Right ventricle myocardium inferior (tissue), 1 donor: Measurements from ENCODE around the gene FILIP1. TPM values are rescaled to one million over a fixed set of nuclear protein-coding genes. Genes with fewer than 3 reads are reported as not detected.
"Not testable (repeated sequence)": the region's sequence is repeated elsewhere in the genome, so short reads cannot be mapped to it uniquely, and the experiment has no call there.

Source experiments
- ATAC-seq: fragments of 200-7000 bp; cut with Tn5 transposase; one replicate; pipeline ENCODE4 v1.9.1; 2020; ENCODE audit warnings: mild to moderate bottlenecking, moderate library complexity
- DNase-seq: peaks from one replicate; pipeline ENCODE4 v3.0.0; 2021; ENCODE audit errors: missing footprints
- intact Hi-C: fragments of 100-400 bp; cut with DNase I; formaldehyde crosslinking; loops from one replicate; pipeline ENCODE4 v1.11.0; 2022
- total RNA-seq: library from RNA; stranded (reverse); fragmentation: NEBNext Ultra II Directional; extraction: Animal tissue kit (Norgen Biotek cat#: 25700); gene quantifications from one replicate; pipeline ENCODE4 v1.2.1, GENCODE V29; 2021
- donor health status: DM: no; HTN: yes; CAD: no; lungs with severe emphysema.

FILIP1 gene
- total RNA-seq, 1 donor from 2014 or later: 149 TPM

DNA sequence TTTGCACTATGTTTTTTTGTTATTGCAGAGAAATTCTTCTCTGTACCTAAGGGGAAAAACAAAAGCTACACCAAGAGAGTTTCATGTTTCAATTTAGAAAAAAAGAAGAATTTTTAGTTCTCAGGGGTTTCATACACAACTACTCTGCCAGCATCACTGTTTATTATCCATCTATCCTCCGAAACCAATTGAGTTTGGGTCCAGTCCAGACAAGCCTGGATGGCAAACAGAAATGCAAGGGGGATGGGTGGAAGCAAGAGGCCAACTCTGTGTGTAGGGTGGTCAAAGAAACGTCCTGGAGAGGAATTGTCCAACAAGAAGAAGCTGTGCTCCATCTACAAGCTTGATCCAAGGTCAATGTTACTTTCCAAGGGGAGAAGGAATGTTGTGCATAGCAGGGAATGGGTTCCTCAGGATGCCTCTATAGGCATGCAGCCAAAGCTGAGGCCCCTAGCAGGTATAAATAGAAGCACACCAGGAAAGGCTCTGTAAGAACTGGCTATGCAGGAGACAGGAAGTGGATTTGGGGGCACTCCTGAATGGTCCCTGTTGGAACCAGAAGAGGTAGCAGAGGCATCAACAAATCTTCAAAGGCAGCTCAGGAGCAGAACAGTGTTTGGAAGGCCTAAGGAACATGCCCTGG lies 64.4 kb downstream of the FILIP1 start:
- DNase-seq: no peak
- intact Hi-C loops: no loop called here
- ATAC-seq: no peak

DNA sequence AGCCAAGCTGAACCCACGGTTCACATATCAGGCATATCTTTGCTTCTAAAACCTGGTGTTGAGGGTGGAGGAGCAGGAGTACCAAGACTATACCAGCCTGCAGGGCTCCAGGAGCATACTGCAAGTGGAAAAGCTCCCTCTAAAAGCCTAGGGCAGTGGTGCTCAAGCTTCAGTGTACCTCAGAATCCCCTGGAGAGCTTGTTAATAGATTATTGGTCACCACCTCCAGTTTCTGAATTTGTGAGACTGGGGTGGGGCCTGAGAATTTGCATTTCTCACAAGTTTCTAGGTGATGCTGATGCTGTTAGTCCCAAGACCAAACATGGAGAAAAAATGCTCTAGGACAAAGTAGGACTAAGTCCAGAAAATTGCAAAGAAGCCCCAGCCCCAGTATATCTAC lies 65.4 kb downstream of the FILIP1 start:
- DNase-seq (no peak), ATAC-seq (no peak)
- intact Hi-C loops: no loop called here

DNA sequence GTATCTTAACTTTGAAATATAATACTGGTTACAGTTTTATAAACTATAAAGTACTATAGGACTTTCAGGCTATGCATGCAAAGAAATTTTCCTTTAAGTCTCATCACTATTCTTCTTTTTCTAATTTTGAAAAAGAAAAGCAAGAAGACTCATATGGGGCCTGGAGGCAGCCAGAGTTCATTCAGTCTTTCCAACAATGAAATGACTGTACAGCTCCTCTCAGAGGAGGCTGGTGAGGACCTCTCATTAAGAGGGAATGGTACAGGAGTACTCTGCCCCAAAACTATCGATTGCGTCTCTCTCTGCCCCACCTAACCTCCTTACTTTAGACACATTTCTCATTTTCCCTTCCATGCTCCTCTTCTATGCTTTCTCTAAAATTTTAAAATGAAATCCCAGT lies 66.3 kb downstream of the FILIP1 start:
- intact Hi-C loops: no loop called here
- no peak for DNase-seq
- no peak for ATAC-seq

DNA sequence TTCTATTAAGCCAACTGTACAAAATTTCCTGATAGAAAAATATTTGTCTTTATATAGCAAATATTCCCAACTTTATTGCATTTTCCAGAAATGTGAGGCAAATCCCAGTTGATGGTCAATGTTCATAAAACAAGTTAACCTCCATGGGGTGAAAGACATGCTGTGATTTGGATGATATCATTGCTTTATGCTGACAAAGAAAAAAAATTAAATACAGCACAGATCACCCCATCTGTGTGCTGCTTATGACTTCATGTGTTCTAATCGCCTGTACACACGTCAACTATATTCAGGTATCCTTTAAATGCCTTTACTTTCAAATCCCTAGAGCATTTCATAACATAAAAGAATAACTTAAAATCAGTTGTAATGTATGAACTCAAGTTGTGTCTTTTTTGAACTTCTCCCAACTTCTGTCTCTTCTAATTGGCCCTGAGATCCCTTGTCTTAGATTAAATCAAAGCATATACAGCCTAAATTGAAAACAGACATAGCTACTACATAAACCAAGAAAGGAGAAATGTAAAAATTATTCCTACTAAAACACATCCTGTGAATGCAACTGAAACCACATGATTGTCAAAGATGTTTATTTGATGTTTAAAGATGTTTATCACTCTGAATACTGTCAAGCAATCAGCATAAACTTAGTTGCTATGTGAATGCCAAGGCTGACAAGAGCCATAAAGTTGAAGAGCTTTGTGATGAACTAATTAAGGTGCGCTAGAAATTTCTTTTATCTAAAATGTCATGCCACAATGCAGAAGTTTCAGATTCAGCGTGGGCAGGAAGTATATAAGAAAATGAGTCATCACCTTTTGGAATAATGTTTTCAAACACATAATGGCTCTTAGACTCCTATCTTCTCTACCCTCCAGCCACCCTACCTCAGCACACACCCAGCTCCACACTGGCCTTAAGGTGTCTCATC lies 68.7 kb downstream of the FILIP1 start:
- no peak for DNase-seq
- intact Hi-C loops: loop anchor here (5.0 kb wide), 1 partner anchor 67 kb away; the partner anchor contains the start of gene FILIP1
- no peak for ATAC-seq

DNA sequence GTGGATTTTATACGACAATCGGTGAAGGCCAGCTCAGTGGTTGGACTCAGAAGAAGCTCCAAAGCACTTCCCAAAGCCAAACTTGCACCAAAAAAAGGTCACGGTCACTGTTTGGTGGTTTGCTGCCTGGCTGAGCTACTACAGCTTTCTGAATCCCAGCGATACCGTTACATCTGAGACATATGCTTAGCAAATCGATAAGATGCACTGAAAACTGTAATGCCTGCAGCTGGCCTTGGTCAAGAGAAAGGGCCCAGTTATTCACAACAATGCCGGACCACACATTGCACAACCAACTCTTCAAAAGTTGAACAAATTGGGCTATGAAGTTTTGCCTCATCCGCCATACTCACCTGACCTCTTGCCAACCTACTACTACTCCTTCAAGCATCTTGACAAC lies 70.2 kb downstream of the FILIP1 start:
- DNase-seq (no peak), ATAC-seq (no peak)
- intact Hi-C loops: loop anchor here (5.0 kb wide), 1 partner anchor 69 kb away; the partner anchor contains the start of gene FILIP1

DNA sequence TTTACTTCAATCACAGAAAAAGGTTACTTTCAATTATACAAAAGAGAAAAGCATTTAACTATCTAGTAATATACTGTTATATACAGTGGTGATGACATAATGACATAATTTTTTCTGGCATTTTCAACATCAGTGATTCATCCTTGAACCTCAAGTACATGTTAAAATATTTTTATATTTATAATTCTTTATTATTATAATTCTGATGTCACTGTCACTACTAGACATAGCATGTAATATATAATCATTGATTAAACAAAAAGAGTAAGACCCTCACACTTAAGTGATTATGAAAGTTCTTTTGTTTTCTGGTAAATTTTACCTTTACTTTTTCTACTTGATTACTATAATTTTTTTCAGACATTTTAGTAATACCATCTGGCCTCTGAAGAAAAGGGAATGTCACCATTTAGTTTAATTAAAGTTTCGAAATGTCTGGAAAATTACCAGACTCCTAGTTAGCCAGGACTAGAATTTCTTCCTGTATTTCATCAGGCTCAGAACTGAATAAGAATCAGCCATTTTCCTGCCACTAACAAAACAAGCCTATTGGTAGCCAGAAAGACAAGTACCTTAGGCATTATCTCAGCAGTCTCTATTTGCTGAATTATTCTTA lies 71.5 kb downstream of the FILIP1 start:
- DNase-seq (no peak), ATAC-seq (no peak)
- intact Hi-C loops: loop anchor here (5.0 kb wide), 1 partner anchor 70 kb away; the partner anchor contains the start of gene FILIP1

DNA sequence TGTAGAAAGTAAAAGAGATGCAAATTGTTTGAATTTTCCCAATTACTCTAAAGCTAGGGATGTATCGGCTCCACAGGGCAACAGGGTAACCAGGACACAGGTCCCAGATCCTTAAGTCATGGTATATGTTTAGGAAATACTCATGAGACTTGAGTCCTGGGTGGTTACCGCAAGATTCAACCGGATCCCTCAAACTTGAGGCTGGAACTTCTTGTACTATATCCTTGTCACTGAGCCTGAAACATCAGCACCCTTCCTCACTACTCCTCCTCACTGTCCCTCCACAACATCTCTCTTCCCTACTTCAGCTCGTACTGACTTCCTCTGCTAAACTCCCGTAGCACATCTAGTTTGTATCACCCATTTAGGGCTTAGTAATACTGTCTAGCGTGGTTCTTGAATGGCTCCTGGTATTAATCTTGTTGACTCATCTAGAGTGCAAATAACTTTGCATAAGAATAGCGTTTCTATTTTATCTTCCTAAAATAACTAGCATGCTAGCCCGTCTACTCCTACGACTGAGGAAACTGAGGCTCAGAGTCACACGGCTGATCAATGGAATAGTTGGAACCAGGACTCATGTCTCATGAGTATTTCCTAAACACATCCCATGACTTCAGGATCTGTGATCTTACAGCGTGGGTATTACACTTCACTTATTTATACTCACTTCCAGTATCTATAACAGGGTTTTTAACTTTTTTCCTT lies 72.1 kb downstream of the FILIP1 start:
- intact Hi-C loops: loop anchor here (5.0 kb wide), 1 partner anchor 71 kb away; the partner anchor contains the start of gene FILIP1
- no peak for DNase-seq
- ATAC-seq: no peak

DNA sequence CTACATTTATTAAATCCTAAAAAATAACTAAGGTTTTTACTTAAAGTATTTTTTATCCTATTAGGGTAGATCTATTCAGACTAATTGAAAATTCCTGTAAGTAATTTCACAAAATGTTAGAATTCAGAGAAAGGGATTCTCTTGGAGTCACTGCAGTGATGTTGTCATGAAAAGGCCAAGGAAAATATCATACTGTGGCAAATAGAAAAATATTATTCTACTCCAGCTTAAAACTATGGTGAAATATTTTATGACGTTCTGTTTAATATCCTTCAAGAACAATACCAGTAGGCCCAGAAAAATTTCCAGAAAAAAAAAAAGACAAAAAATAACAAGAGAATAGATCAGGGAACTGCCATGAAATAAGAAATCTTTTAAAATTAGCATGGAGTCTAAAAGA lies 73.6 kb downstream of the FILIP1 start:
- DNase-seq (no peak), ATAC-seq (peak; percentile 60)
- intact Hi-C loops: loop anchor here (5.0 kb wide), 1 partner anchor 72 kb away; the partner anchor contains the start of gene FILIP1

DNA sequence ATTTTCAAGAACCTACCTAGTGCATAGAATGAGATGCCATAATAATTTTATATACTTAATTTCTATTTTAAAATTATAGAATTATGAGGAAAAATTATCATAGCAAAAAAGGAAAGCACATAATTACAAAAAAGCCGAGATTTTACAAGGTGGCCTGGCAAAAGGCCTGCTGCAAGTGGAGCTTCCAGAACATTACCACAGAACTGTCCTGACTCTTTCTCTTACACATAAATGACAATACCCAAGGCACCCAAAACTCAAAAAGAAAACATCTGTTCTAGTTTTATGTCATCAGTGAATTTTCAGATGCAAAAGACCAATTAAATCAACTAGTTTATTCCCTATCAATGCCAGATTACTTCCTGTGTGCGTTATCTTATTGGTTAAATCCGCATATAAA lies 74.2 kb downstream of the FILIP1 start:
- DNase-seq (peak; percentile 64), ATAC-seq (peak; percentile 57)
- intact Hi-C loops: no loop called here

DNA sequence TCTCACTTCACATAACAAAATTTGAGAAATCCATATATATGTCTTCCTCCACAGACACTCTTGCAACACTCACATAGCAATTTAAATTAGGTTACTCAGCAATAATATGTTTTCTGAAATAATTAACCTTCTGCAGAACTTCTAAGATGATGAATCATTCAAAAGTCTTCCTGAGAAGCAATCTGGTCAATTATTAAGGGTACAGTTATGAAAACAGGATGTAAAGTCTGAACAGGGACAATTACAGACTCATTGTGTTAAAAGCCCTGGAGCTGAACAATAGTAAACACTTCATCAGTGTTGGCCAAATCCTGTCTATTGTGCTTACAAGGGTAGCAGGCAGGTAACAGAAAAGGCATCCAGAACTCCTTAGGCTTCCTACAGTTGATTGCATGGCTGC lies 75.4 kb downstream of the FILIP1 start:
- DNase-seq (no peak), ATAC-seq (no peak)
- intact Hi-C loops: no loop called here

DNA sequence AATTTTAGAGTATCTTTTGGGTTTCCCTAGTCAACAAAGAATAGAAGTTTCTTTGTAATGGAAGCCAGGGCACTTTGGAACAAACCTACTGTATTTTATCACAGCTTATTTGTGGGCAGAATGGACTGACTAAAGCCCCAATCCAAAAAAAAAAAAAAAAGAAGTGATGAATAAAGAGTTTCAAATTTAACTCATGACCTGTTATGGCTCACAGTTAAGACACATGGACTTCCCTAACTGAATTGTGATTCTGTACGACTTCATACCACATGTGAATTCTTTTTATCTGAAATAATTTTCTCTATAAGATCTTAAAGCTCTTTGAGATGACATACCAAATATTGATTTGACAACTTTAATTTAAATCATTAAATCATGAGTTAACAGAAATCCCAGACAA lies 77.2 kb downstream of the FILIP1 start:
- ATAC-seq: no peak
- DNase-seq: no peak
- intact Hi-C loops: no loop called here

DNA sequence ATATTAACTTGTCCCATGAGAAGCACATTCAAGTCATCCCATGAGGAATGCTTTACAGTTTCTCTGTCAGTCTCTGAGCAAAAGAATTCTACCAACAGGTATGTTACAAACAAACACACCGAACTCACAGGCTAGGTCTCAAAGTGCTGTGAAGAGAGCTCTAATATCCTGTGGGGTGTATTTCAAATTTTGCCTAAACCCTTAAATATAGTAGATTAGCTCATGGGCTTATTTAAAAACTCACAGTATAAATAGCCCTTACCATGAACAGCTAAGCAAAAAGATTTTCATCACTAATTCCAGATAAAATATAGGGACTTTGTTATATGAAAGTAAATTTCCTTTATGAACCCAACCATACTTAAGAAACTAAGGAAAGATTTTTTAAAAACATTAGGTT lies 77.8 kb downstream of the FILIP1 start:
- intact Hi-C loops: no loop called here
- DNase-seq: no peak
- ATAC-seq: no peak

DNA sequence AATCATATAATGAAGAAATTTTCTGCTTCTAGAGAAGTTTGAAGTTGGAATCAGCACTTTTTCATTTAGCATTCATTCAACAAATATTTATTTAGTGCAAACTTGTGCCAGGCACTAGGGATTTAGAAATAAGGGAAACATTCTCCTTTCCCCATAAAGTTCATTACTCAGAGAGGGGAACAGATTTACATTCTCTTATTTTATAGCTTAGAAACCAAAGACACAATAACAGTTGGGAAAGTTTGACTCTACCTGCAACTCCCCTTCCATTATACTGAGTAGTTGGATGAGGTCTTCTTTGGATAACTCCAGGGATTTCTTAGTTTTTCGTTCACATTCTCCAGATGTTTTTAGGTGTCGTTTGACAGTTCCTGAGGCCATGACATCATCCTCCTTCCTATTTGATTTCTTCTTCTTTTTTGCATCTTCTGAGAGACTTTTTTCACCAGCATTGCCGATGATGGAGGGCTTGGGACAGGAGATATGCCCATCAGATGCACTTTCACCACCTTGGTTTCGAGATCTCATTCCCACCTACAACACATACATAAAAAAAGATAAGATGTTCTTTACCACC lies 79.1 kb downstream of the FILIP1 start:
- no peak for ATAC-seq
- no peak for DNase-seq
- intact Hi-C loops: no loop called here

DNA sequence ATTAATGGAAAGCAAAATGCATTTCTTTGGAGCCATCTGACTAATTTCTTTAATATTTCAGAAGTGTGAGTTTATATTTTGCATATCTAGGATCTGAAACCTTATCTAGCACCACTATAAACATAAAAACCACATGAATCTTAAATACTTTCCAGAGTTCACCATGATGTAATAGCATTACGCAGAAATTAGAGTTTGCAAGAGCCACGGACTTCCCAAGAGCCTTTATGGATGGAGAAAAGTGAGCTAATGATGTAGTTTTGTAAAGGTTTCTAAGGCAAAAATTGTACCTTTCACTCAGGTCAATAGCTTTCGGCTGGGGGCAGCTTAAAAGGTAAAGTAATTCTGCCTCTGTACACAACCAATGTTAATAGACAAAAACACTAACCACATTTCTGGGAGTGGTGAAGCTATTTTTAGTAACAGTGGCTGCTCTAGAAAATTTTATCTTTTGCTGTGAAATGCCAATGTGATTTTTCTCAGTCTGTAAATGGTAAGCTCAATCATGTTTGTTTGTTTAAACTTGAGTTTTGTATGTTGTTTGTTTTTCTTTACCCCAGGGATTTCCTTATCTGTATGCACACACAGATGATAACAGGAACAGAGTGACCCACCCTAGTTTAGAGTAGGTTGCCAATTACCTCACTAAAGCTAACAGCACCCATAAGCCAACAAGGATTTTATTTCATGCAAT lies 80.5 kb downstream of the FILIP1 start:
- no peak for ATAC-seq
- intact Hi-C loops: no loop called here
- DNase-seq: no peak

DNA sequence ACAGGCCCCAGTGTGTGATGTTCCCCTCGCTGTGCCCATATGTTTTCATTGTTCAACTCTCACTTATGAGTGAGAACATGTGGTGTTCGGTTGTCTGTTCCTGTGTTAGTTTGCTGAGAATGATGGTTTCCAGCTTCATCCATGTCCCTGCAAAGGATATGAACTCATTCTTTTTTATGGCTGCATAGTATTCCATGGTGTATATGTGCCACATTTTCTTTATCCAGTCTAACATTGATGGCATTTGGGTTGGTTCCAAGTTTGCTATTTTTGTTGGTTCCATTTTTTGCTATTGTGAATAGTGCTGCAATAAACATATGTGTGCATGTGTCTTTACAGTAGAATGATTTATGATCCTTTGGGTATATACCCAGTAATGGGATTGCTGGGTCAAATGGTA lies 83.0 kb downstream of the FILIP1 start:
- DNase-seq, intact Hi-C loops, ATAC-seq: not testable (repeated sequence)

DNA sequence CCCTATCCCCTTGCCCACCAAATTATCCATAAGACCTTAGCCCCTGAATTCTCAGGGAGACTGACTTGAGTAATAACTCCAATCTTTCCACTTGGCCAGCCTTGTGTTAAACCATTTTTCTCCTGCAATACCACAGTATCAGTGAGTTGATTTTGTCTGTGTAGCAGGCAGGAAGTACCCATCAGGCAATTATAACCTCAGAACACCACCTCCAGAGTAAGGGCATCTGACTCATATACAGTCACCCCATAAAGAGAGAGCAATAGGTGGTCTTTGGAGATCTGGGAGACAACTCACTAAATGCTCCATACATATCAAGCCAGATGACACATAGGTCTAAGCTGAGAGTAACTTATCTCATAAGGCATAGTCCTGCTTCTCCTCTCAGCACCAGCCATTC lies 83.7 kb downstream of the FILIP1 start:
- DNase-seq (no peak), ATAC-seq (no peak)
- intact Hi-C loops: no loop called here

DNA sequence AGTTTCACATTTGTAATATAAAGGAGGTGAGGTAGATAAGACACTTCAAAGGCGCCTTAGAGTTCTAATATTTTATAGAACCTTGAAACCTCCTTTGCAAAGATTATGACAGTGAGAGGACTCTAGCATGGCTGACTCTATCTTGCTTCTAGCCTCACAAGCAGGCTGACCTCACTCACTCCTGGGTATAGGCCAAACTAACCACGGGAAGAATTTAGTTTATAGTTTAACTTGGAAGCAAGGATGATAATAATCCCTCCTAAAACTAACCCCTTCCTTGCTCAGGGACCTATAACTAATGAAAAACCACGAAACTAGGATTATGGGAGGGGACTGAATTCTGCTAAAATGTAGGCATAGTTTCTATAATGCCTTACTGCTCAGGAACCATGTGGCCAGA lies 84.3 kb downstream of the FILIP1 start:
- DNase-seq (no peak), ATAC-seq (no peak)
- intact Hi-C loops: no loop called here

DNA sequence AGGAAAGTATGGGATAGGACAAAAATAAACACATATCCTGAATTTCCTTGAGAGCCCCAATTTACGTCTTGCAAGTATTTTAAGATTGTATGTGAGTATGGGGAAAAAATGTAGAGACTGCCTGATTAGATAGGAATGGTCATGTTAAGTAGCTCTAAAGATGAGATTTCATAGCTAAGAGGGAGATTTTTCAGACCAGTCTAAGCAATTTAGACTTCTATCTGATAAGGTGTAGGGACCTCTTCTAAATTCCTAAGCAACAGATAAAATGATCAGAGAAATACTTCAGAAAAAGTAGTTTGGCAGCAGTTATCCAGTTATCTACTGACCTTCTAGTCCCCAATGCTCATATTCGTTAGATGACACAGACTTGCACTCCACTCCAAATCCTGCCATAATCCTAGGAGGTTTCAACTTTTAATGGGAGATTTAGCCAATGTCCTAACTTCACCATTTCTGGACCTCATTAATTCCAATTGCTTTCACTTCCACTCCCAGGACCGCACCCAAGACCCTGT lies 90.0 kb downstream of the FILIP1 start:
- no peak for DNase-seq
- ATAC-seq: no peak
- intact Hi-C loops: no loop called here
